GM12878 (cell line): ENCODE data around the gene DPP9. TPM values are rescaled to one million over a fixed set of nuclear protein-coding genes. Genes with fewer than 3 reads are reported as not detected.

Source experiments
- ATAC-seq: fragments of 200-7000 bp; cut with Tn5 transposase; 3 replicates; pipeline ENCODE4 v1.9.1; 2020; ENCODE audit warnings: mild to moderate bottlenecking, moderate library complexity
- BruUV-seq: library from RNA; stranded (reverse); fragments of 400-500 nt; replicated peaks from 2 replicates; lab custom pipeline; 2021; lab: Mats Ljungman, UMichigan
- CTCF ChIA-PET: fragments of 300-600 bp; sonication (Branson Sonifier 250); formaldehyde crosslinking; extraction: SDS; loops from one replicate; lab custom pipeline; 2021; ENCODE audit warnings: inconsistent platforms; lab: Yijun Ruan, JAX
- POLR2A ChIA-PET: fragments of 350-600 bp; formaldehyde crosslinking; extraction: SDS; loops from one replicate; lab custom pipeline; 2021; ENCODE audit warnings: inconsistent platforms; lab: Charles Lee
- RAD21 ChIA-PET: fragments of 300-600 bp; sonication (Branson Sonifier 250); formaldehyde crosslinking; loops from one replicate; lab custom pipeline; 2023; ENCODE audit warnings: antibody characterized with exemption; ENCODE audit not compliant: unreplicated experiment; lab: Charles Lee
- SMC1A ChIA-PET: fragments of 300-600 bp; sonication (Branson Sonifier 250); formaldehyde crosslinking; loops from one replicate; lab custom pipeline; 2023; ENCODE audit not compliant: unreplicated experiment, uncharacterized antibody; lab: Charles Lee
- DNase-seq: peaks from one replicate; pipeline ENCODE4 v3.0.0-alpha.2; 2011; ENCODE audit warnings: low read depth, low spot score
- FAIRE-seq: peaks from 3 replicates; lab custom pipeline; 2011; peaks lifted over from hg19 to GRCh38; lab: Jason Lieb, UNC
- H2AFZ ChIP-seq: 2 replicates; pipeline ENCODE4 v1.6.0; 2011; ENCODE audit warnings: low read depth, low read length, control low read depth; ENCODE audit not compliant: control insufficient read depth
- H3K27ac ChIP-seq: 2 replicates; pipeline ENCODE4 v1.5.1; 2011; ENCODE audit warnings: control low read depth; ENCODE audit not compliant: control insufficient read depth, insufficient read depth
- H3K27me3 ChIP-seq, 2 experiments: replicated peaks in 1 of 2; 2 replicates each; pipeline versions ENCODE4 v1.6.0 to v1.6.1; 2011; ENCODE audit warnings: low read length in 1 of 2; ENCODE audit not compliant: control insufficient read depth in 2 of 2, insufficient read depth in 2 of 2
- H3K36me3 ChIP-seq, 2 experiments: 2 replicates each; pipeline ENCODE4 v1.5.1; 2011; ENCODE audit warnings: low read length in 1 of 2; ENCODE audit not compliant: control insufficient read depth in 2 of 2, insufficient read depth in 2 of 2
- H3K4me1 ChIP-seq: 2 replicates; pipeline ENCODE4 v1.6.1; 2011; ENCODE audit warnings: mild to moderate bottlenecking, low read length, moderate library complexity, mixed read lengths; ENCODE audit not compliant: control insufficient read depth, insufficient read depth
- H3K4me2 ChIP-seq: 2 replicates; pipeline ENCODE4 v1.6.0; 2011; ENCODE audit warnings: control low read depth; ENCODE audit not compliant: control insufficient read depth, insufficient read depth
- H3K4me3 ChIP-seq: fragments of 200-600 bp; sonication (generic); 2 replicates; pipeline ENCODE4 v1.5.1; 2016
- H3K79me2 ChIP-seq: 2 replicates; pipeline ENCODE4 v1.6.0; 2011; ENCODE audit warnings: low read length; ENCODE audit not compliant: control insufficient read depth, insufficient read depth
- H3K9ac ChIP-seq: 2 replicates; pipeline ENCODE4 v1.8.0; 2011; ENCODE audit warnings: low read length, control low read depth, mixed read lengths; ENCODE audit not compliant: control insufficient read depth, insufficient read depth
- H3K9me3 ChIP-seq: replicated peaks from 3 replicates; pipeline ENCODE4 v1.5.1; 2011; ENCODE audit warnings: mild to moderate bottlenecking, low read length; ENCODE audit not compliant: control insufficient read depth, insufficient read depth
- H4K20me1 ChIP-seq: 2 replicates; pipeline ENCODE4 v1.6.0; 2011; ENCODE audit not compliant: control insufficient read depth, insufficient read depth
- ATF7 ChIP-seq: fragments of 450-650 bp; IDR thresholded peaks from 2 replicates; pipeline ENCODE4 v1.6.1; 2016; ENCODE audit warnings: low read depth, mild to moderate bottlenecking
- CREB1 ChIP-seq: IDR thresholded peaks from 2 replicates; pipeline ENCODE4 v1.6.1; 2012; ENCODE audit warnings: low read depth, mild to moderate bottlenecking, inconsistent platforms
- MEF2B ChIP-seq: fragments of 450-650 bp; IDR thresholded peaks from 2 replicates; pipeline ENCODE4 v1.6.1; 2018; ENCODE audit warnings: mild to moderate bottlenecking, moderate library complexity; ENCODE audit not compliant: partially characterized antibody, poor library complexity, severe bottlenecking
- NBN ChIP-seq: fragments of 450-650 bp; IDR thresholded peaks from 2 replicates; pipeline ENCODE4 v1.6.1; 2016
- NFYA ChIP-seq: IDR thresholded peaks from 2 replicates; pipeline ENCODE4 v1.6.1; 2011; ENCODE audit warnings: low read depth, mild to moderate bottlenecking, low read length, improper control_type of control experiment, borderline replicate concordance
- SMARCA5 ChIP-seq: fragments of 450-650 bp; IDR thresholded peaks from 2 replicates; pipeline ENCODE4 v1.6.1; 2017; ENCODE audit warnings: mild to moderate bottlenecking
- WGBS: methylation state at CpG from one replicate; pipeline ENCODE4 v1.1.6; 2016; ENCODE audit warnings: low lambda C conversion rate; ENCODE audit not compliant: insufficient replicate concordance, insufficient coverage; ENCODE audit errors: missing lambda C conversion rate; 5-methylcytosine and 5-hydroxymethylcytosine counted together
- in situ Hi-C: fragments of 300-500 bp; cut with MboI; formaldehyde crosslinking; loops from 9 replicates; pipeline ENCODE4 v1.14.3; 2018; ENCODE audit warnings: mixed read lengths
- intact Hi-C: fragments of 100-400 bp; cut with micrococcal nuclease; formaldehyde crosslinking; loops from one replicate; pipeline ENCODE4 v1.14.2; 2022; ENCODE audit not compliant: unreplicated experiment
- polyA plus RNA-seq, 11 experiments: library from polyadenylated mRNA; depleted of rRNA in 4 of 11; unstranded in 6 of 11; stranded (reverse) in 5 of 11; fragments of >200 nt; fragmentation: Nextera tagmentation in 4 of 11; fragmentation: Illumina TruSeq in 1 of 11; extraction: Ambion mirVana in 4 of 11; extraction: Trizol in 1 of 11; gene quantifications; 1 replicate in 1 of 11; 2 replicates in 10 of 11; pipeline versions ENCODE4 v1.2.1 to v1.2.3, GENCODE V29; 2011 to 2016; ENCODE audit warnings: inconsistent platforms in 2 of 11, missing spikeins in 2 of 11, low read depth in 1 of 11
- total RNA-seq, 4 experiments: library from RNA; depleted of rRNA in 3 of 4; stranded (reverse); fragments of >200 nt in 3 of 4; fragmentation: Illumina TruSeq in 1 of 4; extraction: Trizol in 1 of 4; gene quantifications; 2 replicates each; pipeline versions ENCODE4 v1.2.1 to v1.2.3, GENCODE V29; 2013 to 2021
- TF ChIP-seq, protein P1 (sequence below): fragments of 450-650 bp; formaldehyde crosslinking; IDR thresholded peaks from 2 replicates; pipeline ENCODE4 v1.4.0; 2022; ENCODE audit warnings: mild to moderate bottlenecking, moderate library complexity
- TF ChIP-seq, protein P2 (sequence below): fragments of 450-650 bp; IDR thresholded peaks from 2 replicates; pipeline ENCODE4 v1.6.1; 2017; ENCODE audit warnings: low read depth, mild to moderate bottlenecking, moderate library complexity
- TF ChIP-seq, protein P3 (sequence below): fragments of 450-650 bp; IDR thresholded peaks from 2 replicates; pipeline ENCODE4 v1.6.1; 2017; ENCODE audit warnings: antibody characterized with exemption, mild to moderate bottlenecking, moderate library complexity

DPP9 gene
- total and polyA plus RNA-seq, 10 of the 15 experiments (the other 5 are each of a cell fraction or from before 2014, with no cell fraction given): 0.64 to 58.6 (median 27.6) TPM

DNA sequence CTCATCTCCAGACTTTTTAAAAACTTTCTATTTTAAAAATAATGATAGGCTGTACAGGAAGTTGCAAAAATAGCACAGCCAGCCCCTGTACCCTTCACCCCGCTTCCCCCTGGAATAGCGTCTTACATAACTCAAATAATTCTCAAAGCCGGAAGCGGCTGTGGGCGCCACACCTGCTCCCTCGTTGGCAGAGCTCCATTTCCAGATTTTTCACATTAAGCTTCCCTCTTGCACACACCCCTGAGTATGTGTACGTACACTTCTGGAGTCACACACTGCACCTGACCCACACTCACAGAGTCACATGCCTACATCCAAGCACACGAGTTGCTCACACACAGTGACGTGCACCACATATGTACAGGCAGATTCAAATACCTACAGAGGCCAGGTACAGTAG is 24.9 kb upstream of the DPP9 start:
- RAD21 ChIA-PET: interaction anchor here (0.7 kb wide), 1 partner anchor 141 kb away, joined by 4 read pairs; no protein-coding TSS in a partner anchor
- no peak overlapping the region for H3K27ac ChIP-seq
- 36% methylated on average over 9 of the region's 9 CpGs for WGBS
- SMC1A ChIA-PET: no interaction called here
- no peak overlapping the region for H3K9ac ChIP-seq
- POLR2A ChIA-PET: no interaction called here
- no peak overlapping the region for H3K4me2 ChIP-seq
- H4K20me1 ChIP-seq: no peaks in the 10 kb centered on the region
- CTCF ChIA-PET: interaction anchor here (0.6 kb wide), 1 partner anchor 42 kb away, joined by 3 read pairs; no protein-coding TSS in a partner anchor
- DNase-seq: no peak
- intact Hi-C loops (no loop called here), in situ Hi-C loops (no loop called here)
- no peak overlapping the region for H2AFZ ChIP-seq
- FAIRE-seq: no peak
- H3K36me3 ChIP-seq: no peaks in the 10 kb centered on the region
- H3K9me3 ChIP-seq: no peaks in the 10 kb centered on the region
- no peak for ATAC-seq
- H3K79me2 ChIP-seq: no peaks in the 10 kb centered on the region
- H3K4me1 ChIP-seq: no peaks in the 10 kb centered on the region
- no TSS peak for BruUV-seq
- TF ChIP-seq, protein P1, sequence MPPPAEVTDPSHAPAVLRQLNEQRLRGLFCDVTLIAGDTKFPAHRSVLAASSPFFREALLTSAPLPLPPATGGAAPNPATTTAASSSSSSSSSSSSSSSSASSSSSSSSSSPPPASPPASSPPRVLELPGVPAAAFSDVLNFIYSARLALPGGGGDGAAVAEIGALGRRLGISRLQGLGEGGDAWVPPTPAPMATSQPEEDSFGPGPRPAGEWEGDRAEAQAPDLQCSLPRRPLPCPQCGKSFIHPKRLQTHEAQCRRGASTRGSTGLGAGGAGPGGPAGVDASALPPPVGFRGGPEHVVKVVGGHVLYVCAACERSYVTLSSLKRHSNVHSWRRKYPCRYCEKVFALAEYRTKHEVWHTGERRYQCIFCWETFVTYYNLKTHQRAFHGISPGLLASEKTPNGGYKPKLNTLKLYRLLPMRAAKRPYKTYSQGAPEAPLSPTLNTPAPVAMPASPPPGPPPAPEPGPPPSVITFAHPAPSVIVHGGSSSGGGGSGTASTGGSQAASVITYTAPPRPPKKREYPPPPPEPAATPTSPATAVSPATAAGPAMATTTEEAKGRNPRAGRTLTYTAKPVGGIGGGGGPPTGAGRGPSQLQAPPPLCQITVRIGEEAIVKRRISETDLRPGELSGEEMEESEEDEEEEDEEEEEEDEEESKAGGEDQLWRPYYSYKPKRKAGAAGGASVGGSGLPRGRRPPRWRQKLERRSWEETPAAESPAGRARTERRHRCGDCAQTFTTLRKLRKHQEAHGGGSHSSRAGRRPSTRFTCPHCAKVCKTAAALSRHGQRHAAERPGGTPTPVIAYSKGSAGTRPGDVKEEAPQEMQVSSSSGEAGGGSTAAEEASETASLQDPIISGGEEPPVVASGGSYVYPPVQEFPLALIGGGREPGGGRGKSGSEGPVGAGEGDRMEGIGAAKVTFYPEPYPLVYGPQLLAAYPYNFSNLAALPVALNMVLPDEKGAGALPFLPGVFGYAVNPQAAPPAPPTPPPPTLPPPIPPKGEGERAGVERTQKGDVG (CRISPR knock-in tag): no peak
- TF ChIP-seq SMARCA5 (no peak), NFYA (no peak), ATF7 (no peak), MEF2B (no peak), NBN (no peak), CREB1 (no peak)
- TF ChIP-seq, protein P2, sequence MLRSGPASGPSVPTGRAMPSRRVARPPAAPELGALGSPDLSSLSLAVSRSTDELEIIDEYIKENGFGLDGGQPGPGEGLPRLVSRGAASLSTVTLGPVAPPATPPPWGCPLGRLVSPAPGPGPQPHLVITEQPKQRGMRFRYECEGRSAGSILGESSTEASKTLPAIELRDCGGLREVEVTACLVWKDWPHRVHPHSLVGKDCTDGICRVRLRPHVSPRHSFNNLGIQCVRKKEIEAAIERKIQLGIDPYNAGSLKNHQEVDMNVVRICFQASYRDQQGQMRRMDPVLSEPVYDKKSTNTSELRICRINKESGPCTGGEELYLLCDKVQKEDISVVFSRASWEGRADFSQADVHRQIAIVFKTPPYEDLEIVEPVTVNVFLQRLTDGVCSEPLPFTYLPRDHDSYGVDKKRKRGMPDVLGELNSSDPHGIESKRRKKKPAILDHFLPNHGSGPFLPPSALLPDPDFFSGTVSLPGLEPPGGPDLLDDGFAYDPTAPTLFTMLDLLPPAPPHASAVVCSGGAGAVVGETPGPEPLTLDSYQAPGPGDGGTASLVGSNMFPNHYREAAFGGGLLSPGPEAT: no peak
- TF ChIP-seq, protein P3, sequence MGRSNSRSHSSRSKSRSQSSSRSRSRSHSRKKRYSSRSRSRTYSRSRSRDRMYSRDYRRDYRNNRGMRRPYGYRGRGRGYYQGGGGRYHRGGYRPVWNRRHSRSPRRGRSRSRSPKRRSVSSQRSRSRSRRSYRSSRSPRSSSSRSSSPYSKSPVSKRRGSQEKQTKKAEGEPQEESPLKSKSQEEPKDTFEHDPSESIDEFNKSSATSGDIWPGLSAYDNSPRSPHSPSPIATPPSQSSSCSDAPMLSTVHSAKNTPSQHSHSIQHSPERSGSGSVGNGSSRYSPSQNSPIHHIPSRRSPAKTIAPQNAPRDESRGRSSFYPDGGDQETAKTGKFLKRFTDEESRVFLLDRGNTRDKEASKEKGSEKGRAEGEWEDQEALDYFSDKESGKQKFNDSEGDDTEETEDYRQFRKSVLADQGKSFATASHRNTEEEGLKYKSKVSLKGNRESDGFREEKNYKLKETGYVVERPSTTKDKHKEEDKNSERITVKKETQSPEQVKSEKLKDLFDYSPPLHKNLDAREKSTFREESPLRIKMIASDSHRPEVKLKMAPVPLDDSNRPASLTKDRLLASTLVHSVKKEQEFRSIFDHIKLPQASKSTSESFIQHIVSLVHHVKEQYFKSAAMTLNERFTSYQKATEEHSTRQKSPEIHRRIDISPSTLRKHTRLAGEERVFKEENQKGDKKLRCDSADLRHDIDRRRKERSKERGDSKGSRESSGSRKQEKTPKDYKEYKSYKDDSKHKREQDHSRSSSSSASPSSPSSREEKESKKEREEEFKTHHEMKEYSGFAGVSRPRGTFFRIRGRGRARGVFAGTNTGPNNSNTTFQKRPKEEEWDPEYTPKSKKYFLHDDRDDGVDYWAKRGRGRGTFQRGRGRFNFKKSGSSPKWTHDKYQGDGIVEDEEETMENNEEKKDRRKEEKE: no peak
- no peak overlapping the region for H3K4me3 ChIP-seq
- H3K27me3 ChIP-seq: no peaks in the 10 kb centered on the region
